HG02870 (cell line): Measurements from ENCODE around the gene PROK1.

Source experiments
- ATAC-seq: cut with Tn5 transposase; IDR thresholded peaks from one replicate; pipeline ENCODE4 v1.9.1; 2021; ENCODE audit warnings: mild to moderate bottlenecking, moderate library complexity; ENCODE audit not compliant: unreplicated experiment

The PROK1 gene

GRCh38 chr1:110464340-110464739 lies 13.4 kb downstream of the PROK1 start:
- ATAC-seq, result no peak

- no peak for ATAC-seq
Observed at GRCh38 chr1:110465038-110465813, 14.3 kb downstream of the PROK1 start.

- no peak for ATAC-seq
Observed at GRCh38 chr1:110465814-110466380, 14.9 kb downstream of the PROK1 start.

DNA sequence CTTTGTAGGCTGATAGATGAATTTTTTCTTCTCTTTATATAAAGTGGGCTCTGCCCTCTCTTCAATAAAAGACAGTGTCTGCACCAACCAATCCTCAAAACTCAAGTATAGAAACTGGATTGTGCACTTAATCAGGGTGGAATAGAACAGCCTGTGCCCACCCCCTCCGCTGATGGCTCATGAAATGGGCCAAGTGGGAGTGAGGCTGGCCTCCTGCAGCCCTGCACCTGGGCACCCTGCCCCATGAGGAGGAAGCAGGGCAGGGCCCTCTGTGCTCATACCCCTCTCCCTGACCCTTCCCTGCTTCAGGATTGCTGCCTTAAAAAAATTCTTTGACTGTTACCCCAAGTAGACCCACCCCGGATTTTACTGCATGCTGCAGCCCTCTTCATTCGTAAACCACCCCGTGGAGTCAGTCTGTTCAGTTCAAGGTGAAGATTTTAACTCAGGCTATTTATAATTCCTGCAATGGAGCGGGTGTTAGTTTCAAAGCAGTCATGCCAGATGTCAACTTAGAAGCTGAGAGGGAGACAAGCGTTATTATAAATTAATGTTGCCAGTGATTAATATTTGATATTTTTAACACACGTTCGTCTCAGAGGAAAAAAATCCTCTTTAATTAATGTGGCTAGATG lies 15.8 kb downstream of the PROK1 start:
- no peak for ATAC-seq

GRCh38 chr1:110471131-110471530 lies 20.2 kb downstream of the PROK1 start:
- no peak for ATAC-seq

GRCh38 chr1:110472546-110472945 lies 21.6 kb downstream of the PROK1 start:
- no peak for ATAC-seq

- ATAC-seq, result no peak
Observed at GRCh38 chr1:110474444-110474843, 23.5 kb downstream of the PROK1 start.

DNA sequence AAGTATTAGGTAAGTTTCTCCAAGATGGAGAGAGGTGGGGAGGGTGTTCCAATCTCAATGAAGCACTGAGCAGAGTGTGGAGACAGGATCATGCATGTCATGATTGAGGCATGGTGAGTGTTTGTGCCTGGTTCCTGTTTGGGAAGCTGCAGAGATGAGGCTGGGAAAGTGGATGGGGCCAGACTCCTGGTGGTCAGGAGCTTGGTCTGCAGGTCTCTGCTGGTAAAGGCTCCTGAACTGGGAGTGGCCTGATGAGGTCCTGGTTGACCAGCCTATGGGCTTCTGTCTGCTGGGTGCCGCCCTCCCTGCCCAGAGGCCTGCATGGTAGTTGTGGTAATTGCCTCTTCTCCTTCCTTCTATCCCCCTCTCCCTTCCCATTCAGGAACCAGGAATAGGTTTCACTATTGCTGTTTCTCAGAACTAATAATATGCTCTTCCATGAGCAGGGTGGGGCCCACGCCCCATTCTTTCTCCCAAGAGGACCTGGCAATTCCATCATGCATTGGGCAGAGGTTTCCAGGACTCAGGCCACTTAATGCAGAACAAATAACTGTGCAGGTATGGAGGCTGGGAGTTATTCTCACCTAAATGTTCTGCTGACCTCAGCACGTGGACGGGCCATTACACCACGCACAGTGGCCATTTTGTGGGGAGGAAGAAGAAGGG lies 24.5 kb downstream of the PROK1 start:
- ATAC-seq, result no peak

DNA sequence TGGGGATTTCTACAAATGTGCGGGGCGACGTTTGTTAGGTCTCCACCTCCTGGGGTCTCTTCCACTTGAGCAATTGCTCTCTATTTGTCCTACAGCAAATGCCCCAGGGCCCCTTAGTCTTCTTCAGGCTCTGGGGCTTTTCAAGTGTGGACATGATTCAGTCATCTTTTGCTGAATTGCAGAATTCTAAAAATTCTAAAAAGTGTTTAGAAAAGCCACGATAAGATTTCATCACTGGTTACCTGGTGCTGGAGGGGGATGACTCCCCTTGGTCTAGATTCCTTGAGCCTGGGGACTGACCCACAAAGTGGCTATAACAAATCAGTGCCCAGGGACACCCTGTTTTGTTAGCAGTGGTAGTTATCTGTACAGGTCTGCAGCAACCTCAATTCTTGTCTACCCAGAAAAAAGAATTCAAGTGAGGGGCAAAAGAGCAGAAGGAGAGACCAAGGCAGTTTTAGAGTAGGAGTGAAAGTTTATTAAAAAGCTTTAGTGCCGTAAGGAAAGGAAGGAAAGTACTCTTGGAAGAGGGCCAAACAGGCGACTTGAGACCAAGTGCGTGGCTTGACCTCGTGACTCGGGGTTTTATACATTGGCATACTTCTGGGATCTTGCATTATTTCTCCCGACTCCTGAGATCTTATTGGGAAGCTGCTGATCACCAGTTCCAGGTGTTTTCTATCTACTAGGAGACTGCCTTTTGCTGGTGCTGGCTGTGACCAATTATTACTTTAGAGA lies 25.2 kb downstream of the PROK1 start:
- no peak for ATAC-seq

DNA sequence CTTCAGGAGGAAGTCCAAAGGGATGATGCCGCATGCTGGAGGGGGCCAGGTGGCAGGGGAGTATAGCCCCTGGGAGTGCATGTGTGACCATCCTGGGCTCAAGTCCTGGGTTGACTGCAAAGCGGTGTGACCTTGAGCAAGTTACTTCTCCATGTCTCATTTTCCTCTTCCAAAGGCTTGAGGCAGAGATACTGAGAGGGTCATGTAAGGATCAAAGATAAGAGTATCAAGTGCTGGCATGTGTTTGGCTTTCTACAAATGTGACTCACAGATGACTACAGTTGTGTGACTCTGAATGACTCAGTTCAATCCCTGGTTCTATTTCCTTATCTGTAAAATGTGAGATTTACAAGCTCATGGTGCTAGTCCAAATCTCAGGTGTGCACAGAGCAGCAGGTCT lies 26.1 kb downstream of the PROK1 start:
- no peak for ATAC-seq

DNA sequence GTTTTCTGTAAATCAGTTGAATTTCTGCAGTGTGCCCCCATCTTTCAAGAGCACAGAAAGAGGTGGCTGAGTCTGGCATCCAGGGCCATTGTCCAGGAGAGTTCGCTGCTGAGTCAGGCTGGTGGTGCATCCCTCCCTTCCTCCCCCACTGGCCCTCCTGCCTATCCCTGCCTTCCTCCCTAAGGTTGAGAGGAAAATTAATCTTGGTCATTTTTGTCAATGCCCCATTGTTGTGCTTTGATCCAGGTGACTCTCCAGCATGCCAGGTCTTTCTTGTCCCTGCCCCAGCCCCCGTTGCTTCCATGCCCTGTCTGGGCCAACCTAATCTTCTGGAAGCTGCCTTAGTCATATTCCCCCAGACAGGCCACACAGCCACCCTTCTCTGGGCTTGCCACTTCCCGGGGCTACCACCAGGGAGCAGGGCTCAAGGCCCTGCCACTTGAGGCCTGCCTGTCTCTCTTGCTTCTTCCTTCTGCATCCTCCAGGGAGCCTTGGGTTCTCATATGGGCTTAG lies 26.6 kb downstream of the PROK1 start:
- ATAC-seq, result no peak

DNA sequence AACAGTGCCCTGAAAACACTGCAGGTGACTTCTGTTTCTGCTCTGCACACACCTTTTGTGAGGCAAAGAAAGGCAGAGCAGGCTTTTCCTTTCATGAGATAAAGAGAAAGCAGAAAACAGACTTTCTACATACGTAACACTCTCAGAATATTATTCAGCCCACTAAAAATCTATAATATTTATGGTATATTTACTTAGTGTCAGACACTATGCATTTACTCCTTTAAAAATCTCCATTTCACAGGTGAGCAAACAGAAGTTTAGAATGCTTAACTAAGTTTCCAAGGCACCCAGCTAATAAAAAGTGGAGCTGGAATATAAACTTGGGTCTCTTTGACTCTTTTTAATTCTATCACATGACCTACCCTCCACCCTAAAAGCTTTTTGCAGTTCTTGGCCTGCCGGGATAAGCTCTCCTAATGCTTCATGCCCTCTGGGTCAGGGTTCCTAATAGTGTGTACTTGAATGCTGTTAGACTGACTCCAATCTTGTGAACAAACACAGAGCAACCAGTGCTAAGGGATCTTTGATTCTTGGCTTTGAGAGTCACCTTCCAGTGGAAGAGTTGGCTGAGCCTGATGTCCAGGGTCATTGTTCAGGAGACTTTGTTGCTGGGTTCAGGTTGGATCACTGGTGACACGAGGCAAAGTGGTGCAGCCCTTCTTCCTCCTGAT lies 27.2 kb downstream of the PROK1 start:
- ATAC-seq, result no peak

- no peak for ATAC-seq
Observed at GRCh38 chr1:110478886-110479285, 27.9 kb downstream of the PROK1 start.

DNA sequence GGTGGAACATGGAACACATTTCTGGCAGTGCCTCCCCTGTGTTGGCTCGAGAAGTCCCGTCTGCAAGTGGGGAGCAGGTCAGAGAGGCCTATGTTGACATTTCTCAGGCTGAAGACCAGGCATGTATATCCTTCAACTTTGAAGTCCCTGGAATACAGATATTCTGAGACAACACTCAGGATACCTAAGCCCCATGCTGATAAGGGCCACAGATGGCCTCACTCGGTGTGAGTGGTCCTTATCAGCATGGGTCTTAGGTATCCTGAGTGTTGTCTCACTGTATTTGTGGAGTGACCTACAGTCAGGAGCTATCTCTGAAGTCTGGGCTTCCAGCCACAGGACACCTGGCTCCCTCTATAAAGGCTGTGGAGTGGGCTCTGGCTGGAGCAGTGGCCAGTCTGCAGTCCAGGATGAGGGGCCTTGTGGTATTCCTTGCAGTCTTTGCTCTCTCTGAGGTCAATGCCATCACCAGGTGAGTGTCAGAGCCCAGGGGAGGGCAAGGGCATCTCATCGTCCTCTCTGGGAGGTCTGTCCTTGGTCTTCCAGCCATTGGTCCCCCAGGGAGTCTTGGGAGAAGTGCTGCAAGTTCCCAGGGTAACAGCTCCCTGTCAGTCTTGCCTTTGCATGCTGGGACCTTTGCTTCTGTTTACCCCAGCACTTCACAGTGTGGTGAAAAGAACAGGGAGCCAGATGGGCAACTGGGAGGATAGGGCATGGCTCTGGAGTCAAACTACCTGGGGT lies 29.6 kb downstream of the PROK1 start:
- no peak for ATAC-seq

GRCh38 chr1:110481968-110482623 lies 31.1 kb downstream of the PROK1 start:
- ATAC-seq, result no peak

- ATAC-seq, result no peak
Observed at GRCh38 chr1:110482662-110483307, 31.8 kb downstream of the PROK1 start.

GRCh38 chr1:110483308-110483685 lies 32.3 kb downstream of the PROK1 start:
- ATAC-seq, result no peak

DNA sequence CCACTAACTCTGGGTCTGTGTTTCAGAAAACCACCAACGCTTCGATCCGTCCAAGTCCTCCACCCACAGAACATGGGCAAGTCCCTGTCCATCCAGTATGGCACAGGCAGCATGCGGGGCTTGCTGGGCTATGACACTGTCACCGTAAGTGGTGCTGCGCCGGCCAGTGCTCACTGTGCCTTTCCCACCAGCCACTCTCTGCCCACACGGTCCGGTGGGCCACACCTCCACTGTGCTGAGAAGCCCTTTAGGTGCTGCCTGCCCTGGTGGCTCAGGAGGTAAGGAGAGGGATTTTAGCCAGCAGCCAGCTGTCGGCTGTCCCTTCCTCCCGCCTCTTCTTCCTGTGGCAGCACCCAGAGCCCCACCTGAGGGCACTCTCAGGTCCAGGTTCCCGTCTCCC lies 33.9 kb downstream of the PROK1 start:
- ATAC-seq, result no peak

- ATAC-seq, result no peak
Observed at GRCh38 chr1:110485725-110486124, 34.8 kb downstream of the PROK1 start.
